Measurements from ENCODE around the gene PCBD1.

Gene PCBD1

GRCh38 chr10:70885931-70886903 is 2.1 kb downstream of the PCBD1 start:
- H3K9me3 ChIP-seq (ENCODE audit: severe bottlenecking): no peaks in the 10 kb centered on the region
- no peaks in the 10 kb centered on the region for H3K27me3 ChIP-seq (ENCODE audit: insufficient read depth, poor library complexity, severe bottlenecking)
- TF ChIP-seq CTCF (IDR thresholded peaks at IDR 0.05; ENCODE audit: poor library complexity, severe bottlenecking): no peak
- H3K4me1 ChIP-seq (ENCODE audit: insufficient read depth, poor library complexity, severe bottlenecking): peaks cover 11% of the 10 kb centered on the region
- no peak overlapping the region for H3K4me3 ChIP-seq (ENCODE audit: severe bottlenecking)
- no peak overlapping the region for H3K27ac ChIP-seq (ENCODE audit: poor library complexity, severe bottlenecking)
- ATAC-seq (ENCODE audit: low read depth): no peak
- DNase-seq (ENCODE audit: low spot score): no peak
- H3K36me3 ChIP-seq (ENCODE audit: low read depth): peaks cover 15% of the 10 kb centered on the region

- no peak for TF ChIP-seq CTCF (IDR thresholded peaks at IDR 0.05; ENCODE audit: poor library complexity, severe bottlenecking)
- no peak overlapping the region for H3K27ac ChIP-seq (ENCODE audit: poor library complexity, severe bottlenecking)
- no peaks in the 10 kb centered on the region for H3K27me3 ChIP-seq (ENCODE audit: insufficient read depth, poor library complexity, severe bottlenecking)
- no peak for DNase-seq (ENCODE audit: low spot score)
- H3K36me3 ChIP-seq (ENCODE audit: low read depth): peaks cover 19% of the 10 kb centered on the region
- H3K4me1 ChIP-seq (ENCODE audit: insufficient read depth, poor library complexity, severe bottlenecking): peaks cover 11% of the 10 kb centered on the region
- no peak for ATAC-seq (ENCODE audit: low read depth)
- no peak overlapping the region for H3K4me3 ChIP-seq (ENCODE audit: severe bottlenecking)
- H3K9me3 ChIP-seq (ENCODE audit: severe bottlenecking): no peaks in the 10 kb centered on the region
Observed at GRCh38 chr10:70885481-70885880, 2.9 kb downstream of the PCBD1 start.

GRCh38 chr10:70884741-70885140 is 3.6 kb downstream of the PCBD1 start:
- Histone ChIP-seq H3K4me3 (ENCODE audit: severe bottlenecking) (no peak overlapping the region), H3K9me3 (ENCODE audit: severe bottlenecking) (no peaks in the 10 kb centered on the region), H3K36me3 (ENCODE audit: low read depth) (peaks cover 25% of the 10 kb centered on the region), H3K27ac (ENCODE audit: poor library complexity, severe bottlenecking) (no peak overlapping the region), H3K27me3 (ENCODE audit: insufficient read depth, poor library complexity, severe bottlenecking) (no peaks in the 10 kb centered on the region), H3K4me1 (ENCODE audit: insufficient read depth, poor library complexity, severe bottlenecking) (peaks cover 10% of the 10 kb centered on the region)
- no peak for ATAC-seq (ENCODE audit: low read depth)
- DNase-seq (ENCODE audit: low spot score): no peak
- TF ChIP-seq CTCF (IDR thresholded peaks at IDR 0.05; ENCODE audit: poor library complexity, severe bottlenecking): no peak

- H3K27me3 ChIP-seq (ENCODE audit: insufficient read depth, poor library complexity, severe bottlenecking): no peaks in the 10 kb centered on the region
- no peaks in the 10 kb centered on the region for H3K9me3 ChIP-seq (ENCODE audit: severe bottlenecking)
- ATAC-seq (ENCODE audit: low read depth) (peak; percentile 87), DNase-seq (ENCODE audit: low spot score) (no peak)
- TF ChIP-seq CTCF (IDR thresholded peaks at IDR 0.05; ENCODE audit: poor library complexity, severe bottlenecking): peak; percentile 91
- H3K27ac ChIP-seq (ENCODE audit: poor library complexity, severe bottlenecking): no peak overlapping the region
- peaks cover 49% of the 10 kb centered on the region for H3K36me3 ChIP-seq (ENCODE audit: low read depth)
- H3K4me1 ChIP-seq (ENCODE audit: insufficient read depth, poor library complexity, severe bottlenecking): no peaks in the 10 kb centered on the region
- H3K4me3 ChIP-seq (ENCODE audit: severe bottlenecking): no peak overlapping the region
Observed at GRCh38 chr10:70880077-70880534, 8.3 kb downstream of the PCBD1 start.

GRCh38 chr10:70879207-70879606 is 9.2 kb downstream of the PCBD1 start:
- no peak for TF ChIP-seq CTCF (IDR thresholded peaks at IDR 0.05; ENCODE audit: poor library complexity, severe bottlenecking)
- no peak overlapping the region for H3K27ac ChIP-seq (ENCODE audit: poor library complexity, severe bottlenecking)
- no peaks in the 10 kb centered on the region for H3K4me1 ChIP-seq (ENCODE audit: insufficient read depth, poor library complexity, severe bottlenecking)
- H3K27me3 ChIP-seq (ENCODE audit: insufficient read depth, poor library complexity, severe bottlenecking): no peaks in the 10 kb centered on the region
- DNase-seq (ENCODE audit: low spot score) (no peak), ATAC-seq (ENCODE audit: low read depth) (no peak)
- no peak overlapping the region for H3K4me3 ChIP-seq (ENCODE audit: severe bottlenecking)
- H3K9me3 ChIP-seq (ENCODE audit: severe bottlenecking): no peaks in the 10 kb centered on the region
- peaks cover 53% of the 10 kb centered on the region for H3K36me3 ChIP-seq (ENCODE audit: low read depth)

All from RWPE2 (cell line).